ENCODE data around the gene SMARCA2.

DNA sequence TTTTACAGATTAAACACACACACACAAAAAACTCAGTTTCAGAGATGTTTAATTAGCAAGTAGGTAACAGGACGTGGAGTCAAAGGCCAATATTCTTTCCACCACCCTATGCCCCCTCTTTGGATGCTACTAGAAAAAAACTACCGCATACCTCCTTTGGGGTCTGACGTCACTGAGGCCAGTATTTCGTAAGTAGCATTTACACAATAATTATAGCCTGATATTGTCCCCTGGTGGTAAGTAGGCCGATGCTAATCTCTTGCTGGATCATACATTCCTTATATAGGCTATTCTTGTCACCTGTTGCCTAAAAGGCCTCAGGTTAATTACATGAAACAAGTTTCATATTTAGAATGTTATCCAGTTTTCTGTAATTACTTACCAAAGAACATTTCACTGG lies 21.0 kb upstream of the SMARCA2 start:
- TF ChIP-seq POLR2AphosphoS5 (IDR thresholded peaks at IDR 0.05; ENCODE audit: borderline replicate concordance, low read depth, low read length) (no peak), EZH2 (IDR thresholded peaks at IDR 0.05) (no peak)
